Right kidney (tissue), 9 donors: ENCODE measurements around the gene TIMP1.

Experiments used
- DNase-seq: peaks from one replicate; pipeline ENCODE4 v3.0.0-alpha.2; 2016
- long read RNA-seq, 8 donors: transcript quantifications; one replicate each; lab custom pipeline, GENCODE V29; 2026

The TIMP1 gene
- long read RNA-seq, donor 1, transcript TIMP1-201 (6 exons, 892 nt): major isoform, 42 of 60 reads
- long read RNA-seq, donor 1, partial matches to known transcripts: 12 of 60 reads
- long read RNA-seq, donor 1, other reads (novel, unspliced or antisense): 0 of 60 reads
- long read RNA-seq, donor 2, transcript TIMP1-201 (6 exons, 892 nt): major isoform, 27 of 42 reads
- long read RNA-seq, donor 2, partial matches to known transcripts: 13 of 42 reads
- long read RNA-seq, donor 2, other reads (novel, unspliced or antisense): 0 of 42 reads
- long read RNA-seq, donor 3, transcript TIMP1-201 (6 exons, 892 nt): major isoform, 33 of 44 reads
- long read RNA-seq, donor 3, partial matches to known transcripts: 7 of 44 reads
- long read RNA-seq, donor 3, other reads (novel, unspliced or antisense): 0 of 44 reads
- long read RNA-seq, donor 4, transcript TIMP1-201 (6 exons, 892 nt): major isoform, 41 of 53 reads
- long read RNA-seq, donor 4, partial matches to known transcripts: 10 of 53 reads
- long read RNA-seq, donor 4, other reads (novel, unspliced or antisense): 0 of 53 reads
- long read RNA-seq, donor 5, transcript TIMP1-201 (6 exons, 892 nt): major isoform, 42 of 57 reads
- long read RNA-seq, donor 5, partial matches to known transcripts: 13 of 57 reads
- long read RNA-seq, donor 5, other reads (novel, unspliced or antisense): 0 of 57 reads
- long read RNA-seq, donor 6, transcript TIMP1-201 (6 exons, 892 nt): major isoform, 47 of 71 reads
- long read RNA-seq, donor 6, partial matches to known transcripts: 22 of 71 reads
- long read RNA-seq, donor 6, other reads (novel, unspliced or antisense): 0 of 71 reads
- long read RNA-seq, donor 7, transcript TIMP1-201 (6 exons, 892 nt): major isoform, 79 of 118 reads
- long read RNA-seq, donor 7, partial matches to known transcripts: 31 of 118 reads
- long read RNA-seq, donor 7, other reads (novel, unspliced or antisense): 0 of 118 reads
- long read RNA-seq, donor 8, transcript TIMP1-201 (6 exons, 892 nt): major isoform, 38 of 45 reads
- long read RNA-seq, donor 8, partial matches to known transcripts: 6 of 45 reads
- long read RNA-seq, donor 8, other reads (novel, unspliced or antisense): 0 of 45 reads

DNA sequence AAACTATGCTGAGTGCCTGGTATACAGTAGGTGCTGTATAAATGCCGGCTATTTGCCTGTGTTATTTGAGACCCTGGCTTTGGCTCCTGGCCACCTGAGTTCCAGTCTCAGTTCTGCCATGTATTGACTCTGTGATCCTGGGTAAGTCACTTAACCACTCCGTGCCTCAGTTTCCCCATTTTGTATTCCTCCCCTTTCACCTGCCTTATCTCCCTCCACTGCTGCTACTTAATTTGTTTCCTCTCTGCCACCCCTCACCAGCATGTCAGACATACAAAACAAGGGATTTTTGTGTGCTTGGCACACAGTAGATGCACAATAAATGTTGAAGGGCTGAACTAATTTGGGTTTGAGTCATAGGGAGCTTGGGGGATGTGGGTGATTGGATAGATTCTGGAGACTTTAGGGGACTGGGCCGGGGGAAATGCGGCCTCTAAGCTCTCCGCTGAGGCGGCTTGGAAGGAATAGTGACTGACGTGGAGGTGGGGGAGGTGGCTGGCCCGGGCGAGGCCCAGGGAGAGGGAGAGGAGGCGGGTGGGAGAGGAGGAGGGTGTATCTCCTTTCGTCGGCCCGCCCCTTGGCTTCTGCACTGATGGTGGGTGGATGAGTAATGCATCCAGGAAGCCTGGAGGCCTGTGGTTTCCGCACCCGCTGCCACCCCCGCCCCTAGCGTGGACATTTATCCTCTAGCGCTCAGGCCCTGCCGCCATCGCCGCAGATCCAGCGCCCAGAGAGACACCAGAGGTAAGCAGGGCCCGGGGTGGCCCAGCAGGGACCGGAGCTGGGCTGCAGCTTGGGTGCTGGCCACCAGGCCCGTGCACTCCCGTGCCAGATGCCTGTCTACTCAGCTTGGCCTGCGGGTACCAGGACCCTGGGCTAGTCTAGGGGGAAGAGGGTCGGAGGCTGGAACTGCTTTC, at the start of gene TIMP1:
Gene TIMP1, plus strand, starts transcription at position 706 of the 917 bp plus-strand sequence. CDS start 980 bp downstream, outside the sequence.
- peak; percentile 66 for DNase-seq

DNA sequence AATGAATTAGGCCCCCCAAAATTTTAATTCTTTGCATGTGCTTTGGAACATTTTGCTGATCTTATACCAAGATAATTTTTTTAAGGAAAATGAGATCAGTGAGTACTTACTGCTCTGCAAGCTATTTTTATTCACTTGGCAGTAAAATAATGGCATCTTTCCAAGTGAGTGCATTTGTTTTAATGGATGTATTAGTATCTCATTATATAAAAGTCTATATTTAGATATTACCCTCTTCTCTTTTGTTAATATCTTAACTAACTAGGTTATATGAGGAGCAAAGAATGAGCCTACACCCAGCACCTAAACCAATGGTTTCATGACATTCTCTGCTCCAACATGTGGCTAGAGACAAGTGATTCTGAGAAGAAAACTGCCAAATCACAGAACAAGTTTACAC, 42.4 kb upstream of the TIMP1 start:
- no peak for DNase-seq

DNA sequence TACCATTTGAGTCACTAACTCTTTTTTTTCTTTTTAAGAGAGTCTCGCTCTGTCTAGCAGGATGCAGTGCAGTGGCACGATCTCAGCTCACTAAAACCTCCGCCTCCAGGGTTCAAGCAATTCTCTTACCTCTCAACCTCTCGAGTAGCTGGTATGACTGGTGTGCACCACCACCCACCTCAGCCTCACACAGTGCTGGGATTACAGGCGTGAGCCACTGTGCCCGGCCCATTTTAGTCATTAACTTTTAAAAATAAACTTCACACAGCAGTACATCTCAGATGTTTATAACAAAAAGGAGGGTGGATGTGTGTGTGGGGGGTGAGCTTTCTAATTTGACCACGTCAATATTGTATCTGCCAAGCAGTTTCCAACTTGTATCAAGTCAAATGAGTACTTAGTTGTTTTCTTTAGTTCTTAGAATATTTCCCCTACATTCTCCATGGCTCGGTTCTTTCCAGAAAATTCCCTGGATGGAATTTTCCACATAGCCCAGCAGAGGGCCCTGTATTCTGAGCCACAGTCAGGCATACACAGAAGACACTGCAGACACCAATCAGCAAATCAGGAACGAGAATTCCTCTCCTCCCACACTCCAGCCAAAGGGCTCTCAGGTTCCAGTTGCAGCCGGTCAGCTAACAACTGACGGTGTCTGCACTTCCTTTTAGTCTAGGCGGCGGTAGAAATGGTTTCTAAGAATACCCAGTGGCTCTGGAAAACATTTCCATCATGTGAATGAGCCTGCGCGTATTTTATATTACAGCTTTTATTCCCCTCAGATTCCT, 41.3 kb upstream of the TIMP1 start:
- DNase-seq: peak; percentile 31

DNA sequence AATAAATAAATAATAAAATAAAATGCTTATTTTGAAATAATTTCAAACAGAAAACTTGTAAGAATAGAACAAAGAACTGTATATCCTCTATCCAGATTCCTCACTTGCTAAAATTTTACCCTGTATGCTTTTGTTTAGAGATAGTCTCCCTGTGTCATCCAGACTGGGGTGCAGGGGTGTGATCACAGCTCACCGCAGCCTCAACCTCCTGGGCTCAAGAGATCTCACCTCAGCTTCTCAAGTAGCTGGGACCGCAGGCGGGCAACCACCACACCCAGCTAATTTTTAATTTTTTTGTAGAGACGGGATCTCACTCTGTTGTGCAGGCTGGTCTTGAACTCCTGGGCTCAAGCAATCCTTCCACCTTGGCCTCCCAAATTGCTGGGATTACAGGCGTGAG, 38.7 kb upstream of the TIMP1 start:
- no peak for DNase-seq

DNA sequence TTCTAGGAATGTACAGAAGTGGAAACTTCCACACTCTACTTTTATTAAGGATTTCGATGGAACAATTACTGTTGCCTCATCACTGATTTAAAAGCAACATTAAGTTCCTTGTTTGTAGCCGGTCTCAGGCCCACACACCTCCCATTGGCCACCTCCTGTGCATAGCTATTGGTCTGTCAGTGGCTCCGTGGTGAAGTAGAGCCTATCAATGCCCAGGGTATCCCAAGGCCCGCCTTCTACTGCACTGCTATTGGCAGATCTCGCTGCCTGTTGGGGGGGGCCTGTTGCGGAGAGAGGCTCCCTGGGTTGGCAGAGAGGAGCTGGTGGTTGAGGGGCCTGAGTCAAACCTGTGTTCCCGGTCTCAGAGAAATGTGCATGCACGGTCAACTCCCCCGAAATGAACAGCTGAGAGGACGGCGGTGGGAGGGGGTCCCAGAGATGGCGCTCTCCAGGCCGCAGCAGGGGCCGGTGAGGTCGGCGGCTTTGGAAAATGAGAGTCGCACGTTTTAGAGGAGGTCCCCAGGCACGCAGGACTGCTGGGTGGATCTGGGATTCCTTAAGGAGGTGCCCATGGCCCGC, 26.1 kb upstream of the TIMP1 start:
- peak; percentile 79 for DNase-seq

DNA sequence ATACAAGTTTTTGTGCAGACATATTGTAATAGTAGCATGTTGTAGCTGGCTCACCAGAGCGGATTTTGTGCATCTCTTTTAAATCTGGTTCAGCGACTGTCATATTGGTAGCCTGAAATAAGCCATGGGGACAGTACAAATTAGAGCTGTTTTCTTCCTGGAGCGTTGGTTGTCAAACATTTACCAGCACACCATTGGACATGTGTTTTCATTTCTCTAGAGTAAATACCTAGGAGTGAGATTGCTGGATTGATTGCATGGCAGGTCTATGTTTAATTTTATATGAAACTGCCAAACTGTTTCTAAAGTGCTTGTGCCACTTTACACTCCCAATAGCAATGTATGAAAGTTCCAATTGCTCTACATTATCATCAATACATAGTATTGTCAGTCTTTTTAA, 23.8 kb upstream of the TIMP1 start:
- no peak for DNase-seq

DNA sequence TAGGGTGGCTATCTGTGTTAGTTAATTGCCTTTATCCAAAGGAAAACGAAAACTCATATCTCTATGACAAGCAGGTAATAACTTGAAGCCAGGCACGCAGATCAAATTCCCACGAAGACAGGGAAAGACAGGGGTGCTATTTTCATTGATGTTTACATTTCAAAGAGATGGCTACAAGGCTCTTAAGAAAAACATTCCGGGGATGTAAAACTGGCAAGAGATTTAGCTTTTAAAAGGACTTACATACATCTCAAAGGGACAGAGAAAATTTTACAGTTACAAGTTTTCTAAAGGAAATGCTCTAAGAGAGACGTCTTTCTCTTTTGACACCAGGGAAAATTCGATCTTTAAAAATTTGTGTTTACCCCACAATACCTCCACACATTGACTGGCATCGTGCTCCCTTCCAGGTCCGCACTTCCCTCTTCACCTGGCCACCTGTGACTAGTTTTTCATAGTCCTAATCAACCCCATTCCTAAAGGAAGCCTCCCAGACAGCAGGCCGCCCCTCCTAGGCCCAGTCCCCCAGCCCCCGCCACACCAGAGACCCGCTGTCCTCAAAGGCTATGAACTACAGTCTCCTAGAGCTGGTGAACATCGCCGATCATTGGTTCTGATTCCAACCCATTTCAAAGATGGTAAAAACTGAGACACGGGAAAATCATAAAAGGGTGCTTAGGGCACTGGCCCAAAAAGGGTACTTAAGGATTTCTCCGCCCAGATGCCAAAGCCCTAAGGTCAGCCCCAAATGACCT, 21.9 kb upstream of the TIMP1 start:
- DNase-seq: no peak

DNA sequence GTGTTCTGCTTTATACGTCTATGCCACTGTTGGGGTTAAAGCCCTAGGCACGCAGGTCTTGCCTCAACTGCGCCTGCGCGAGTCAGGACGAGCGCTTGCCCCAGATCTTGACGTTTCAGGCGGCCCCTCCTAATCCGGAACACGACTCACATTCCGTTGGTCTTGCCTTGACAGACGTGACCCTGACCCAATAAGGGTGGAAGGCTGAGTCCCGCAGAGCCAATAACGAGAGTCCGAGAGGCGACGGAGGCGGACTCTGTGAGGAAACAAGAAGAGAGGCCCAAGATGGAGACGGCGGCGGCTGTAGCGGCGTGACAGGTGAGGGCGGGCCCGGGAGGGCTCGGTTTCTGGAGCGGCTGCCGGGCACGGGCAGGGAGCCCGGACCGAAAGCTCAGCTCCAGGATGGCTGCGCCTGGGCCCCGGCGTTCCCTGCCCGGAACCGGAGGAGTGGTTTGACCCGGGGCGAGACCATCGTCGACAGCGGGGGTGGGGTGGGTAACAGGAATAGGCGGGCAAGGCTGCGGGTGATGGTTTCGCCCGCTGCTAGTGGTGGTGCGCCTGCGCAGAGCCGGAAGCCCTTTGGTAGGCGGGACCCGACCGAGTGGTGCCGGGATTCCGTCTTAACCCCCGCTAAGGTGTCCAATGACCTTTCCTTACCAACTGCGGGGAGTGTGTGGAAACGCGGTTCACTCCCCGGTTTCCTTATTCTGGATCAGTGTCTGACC, 21.1 kb upstream of the TIMP1 start, which contains the start of gene ARAF:
Gene ARAF, plus strand, starts transcription at position 272 of the 725 bp plus-strand sequence. CDS start 1,763 bp downstream, outside the sequence.
- peak; percentile 93 for DNase-seq

DNA sequence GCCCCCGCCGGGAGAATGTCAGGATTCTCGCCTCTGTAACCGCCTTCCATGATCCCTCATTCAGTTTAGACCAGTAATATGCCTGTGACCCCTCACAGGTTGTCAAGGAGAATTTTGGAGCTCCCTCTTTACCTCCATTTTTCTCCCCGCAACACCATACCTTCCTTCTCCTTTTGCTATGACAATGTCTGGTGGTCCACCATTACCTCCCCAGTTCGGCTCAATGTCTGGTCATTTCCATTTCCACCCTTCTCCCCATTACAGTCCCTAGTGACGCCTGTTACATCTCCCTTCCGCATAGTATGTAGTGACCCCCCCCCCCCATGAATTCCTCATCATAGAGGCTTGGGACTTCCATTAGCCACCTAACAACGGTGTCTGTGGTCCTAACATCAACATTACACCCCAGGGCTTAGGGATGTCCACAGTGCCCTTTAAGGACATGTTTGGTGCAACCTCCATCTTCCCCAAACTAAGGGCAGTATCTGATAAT, 20.5 kb upstream of the TIMP1 start:
- DNase-seq: no peak

DNA sequence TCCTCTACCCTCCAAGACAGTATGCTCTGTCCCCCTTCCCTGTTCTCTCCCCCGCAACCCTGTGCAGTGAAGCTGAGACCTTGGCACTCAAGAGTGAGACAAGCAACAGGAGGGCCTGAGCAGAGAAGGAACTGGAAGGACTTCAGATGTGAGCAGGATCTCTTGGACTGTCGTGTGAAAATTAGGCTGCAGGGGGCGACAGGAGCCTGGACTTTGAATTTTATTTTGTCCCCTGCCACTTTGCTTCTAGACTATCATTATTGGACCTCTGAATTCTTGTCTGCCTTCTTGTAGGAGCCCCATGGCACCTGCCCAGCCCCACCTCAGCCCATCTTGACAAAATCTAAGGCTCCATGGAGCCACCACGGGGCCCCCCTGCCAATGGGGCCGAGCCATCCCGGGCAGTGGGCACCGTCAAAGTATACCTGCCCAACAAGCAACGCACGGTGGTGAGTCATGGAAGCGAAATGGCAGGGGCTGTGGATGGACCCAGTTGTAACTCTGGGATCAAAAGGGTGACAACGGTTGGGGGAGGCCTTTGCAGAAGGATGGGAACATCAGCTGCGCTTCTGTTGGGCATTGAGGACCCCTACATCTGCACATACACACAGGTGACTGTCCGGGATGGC, 19.5 kb upstream of the TIMP1 start:
- DNase-seq: no peak

DNA sequence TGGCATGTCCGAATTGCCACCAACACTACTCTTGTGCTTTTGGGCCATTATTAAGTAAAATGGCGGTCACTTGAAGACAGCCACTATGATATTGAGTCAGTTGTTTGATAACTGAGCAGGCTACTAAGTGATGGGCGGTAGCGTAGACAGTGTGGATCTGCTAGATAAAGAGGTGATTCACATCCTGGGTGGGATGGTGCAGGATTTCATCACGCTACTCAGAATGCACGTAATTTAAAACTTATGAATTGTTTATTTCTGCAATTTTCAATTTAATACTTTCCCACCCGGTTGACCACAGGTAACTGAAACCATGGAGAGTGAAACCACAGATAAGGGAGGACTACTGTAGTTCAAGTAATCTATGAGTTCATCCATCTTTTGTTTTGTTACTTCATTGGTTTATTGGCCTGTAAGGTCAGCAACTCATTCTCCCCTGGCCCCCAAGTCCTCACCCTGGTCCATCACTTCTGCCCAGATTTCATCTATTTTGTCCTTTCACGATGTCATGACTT, 18.4 kb upstream of the TIMP1 start:
- no peak for DNase-seq

DNA sequence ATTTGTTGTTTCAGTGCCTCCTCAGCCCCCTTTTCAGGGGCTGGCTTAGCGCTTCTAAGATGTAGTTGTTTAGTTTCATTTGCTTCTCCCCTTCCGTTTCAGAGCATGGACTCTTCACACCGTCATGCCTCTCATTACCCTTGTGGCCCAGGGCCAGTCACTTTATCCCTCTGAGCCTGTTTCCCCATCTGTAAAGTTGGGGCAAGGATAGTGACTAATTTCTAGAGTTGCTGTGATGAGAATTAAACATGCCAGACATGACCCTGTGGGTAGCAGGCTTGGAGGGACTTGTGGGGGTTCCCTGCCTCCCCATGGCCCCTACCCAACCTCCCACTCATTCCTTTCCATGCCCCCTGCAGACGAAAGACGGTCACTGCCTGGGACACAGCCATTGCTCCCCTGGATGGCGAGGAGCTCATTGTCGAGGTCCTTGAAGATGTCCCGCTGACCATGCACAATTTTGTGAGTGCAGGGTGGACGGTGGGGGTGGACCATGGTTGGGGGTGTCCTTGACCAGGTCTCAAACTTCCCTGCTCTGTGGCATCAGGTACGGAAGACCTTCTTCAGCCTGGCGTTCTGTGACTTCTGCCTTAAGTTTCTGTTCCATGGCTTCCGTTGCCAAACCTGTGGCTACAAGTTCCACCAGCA, 17.7 kb upstream of the TIMP1 start:
- no peak for DNase-seq

DNA sequence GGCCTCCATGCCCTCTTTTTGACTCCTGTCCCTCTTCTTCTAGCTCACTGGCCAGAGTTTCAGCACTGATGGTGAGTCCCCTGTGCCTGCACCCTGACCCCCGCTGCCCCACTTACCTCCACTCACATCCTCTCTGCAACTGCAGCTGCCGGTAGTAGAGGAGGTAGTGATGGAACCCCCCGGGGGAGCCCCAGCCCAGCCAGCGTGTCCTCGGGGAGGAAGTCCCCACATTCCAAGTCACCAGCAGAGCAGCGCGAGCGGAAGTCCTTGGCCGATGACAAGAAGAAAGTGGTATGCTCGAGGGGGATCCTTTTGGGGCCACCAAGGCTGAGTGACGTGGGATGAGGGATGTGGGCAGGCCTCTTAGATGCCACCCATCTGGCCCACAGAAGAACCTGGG, 15.4 kb upstream of the TIMP1 start:
- no peak for DNase-seq

DNA sequence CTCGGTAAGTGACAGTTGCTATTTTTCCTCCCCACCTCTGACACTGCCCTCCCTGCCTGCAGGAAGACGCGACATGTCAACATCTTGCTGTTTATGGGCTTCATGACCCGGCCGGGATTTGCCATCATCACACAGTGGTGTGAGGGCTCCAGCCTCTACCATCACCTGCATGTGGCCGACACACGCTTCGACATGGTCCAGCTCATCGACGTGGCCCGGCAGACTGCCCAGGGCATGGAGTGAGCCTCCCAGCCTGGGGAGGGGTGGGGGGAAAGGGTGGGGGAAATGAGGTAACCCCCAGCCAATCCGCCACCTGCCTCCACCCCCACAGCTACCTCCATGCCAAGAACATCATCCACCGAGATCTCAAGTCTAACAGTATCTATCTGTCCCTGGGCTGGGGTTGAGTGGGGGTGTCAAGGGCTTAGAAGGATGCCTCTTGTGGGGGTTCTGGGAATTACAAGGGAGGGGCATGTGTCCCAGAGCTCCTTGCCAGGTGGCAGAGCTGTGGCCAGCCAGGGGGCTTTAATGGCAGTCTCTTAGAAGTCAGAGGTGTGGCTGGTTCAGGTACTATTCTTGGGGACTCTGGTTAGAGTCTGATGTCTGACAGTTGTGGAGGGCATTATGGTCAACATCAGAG, 13.5 kb upstream of the TIMP1 start:
- no peak for DNase-seq

DNA sequence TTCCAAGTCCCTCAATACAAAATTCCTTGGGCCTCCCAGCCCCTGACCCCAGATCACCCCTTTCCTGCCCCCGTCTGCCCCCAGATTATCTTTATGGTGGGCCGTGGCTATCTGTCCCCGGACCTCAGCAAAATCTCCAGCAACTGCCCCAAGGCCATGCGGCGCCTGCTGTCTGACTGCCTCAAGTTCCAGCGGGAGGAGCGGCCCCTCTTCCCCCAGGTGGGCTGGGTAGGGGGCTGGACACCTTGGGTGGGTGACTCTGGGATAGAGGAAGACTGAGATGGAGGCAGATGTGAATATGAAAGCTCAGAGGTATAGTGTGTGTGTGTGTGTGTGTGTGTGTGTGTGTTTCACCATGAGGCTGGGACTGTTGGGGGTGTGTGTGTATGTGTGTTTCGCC, 11.4 kb upstream of the TIMP1 start:
- no peak for DNase-seq

DNA sequence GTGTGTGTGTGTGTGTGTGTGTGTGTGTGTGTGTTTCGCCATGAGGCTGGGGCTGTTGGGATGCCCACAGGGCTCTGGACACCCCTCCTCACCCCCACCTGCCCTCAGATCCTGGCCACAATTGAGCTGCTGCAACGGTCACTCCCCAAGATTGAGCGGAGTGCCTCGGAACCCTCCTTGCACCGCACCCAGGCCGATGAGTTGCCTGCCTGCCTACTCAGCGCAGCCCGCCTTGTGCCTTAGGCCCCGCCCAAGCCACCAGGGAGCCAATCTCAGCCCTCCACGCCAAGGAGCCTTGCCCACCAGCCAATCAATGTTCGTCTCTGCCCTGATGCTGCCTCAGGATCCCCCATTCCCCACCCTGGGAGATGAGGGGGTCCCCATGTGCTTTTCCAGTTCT, 11.0 kb upstream of the TIMP1 start:
- no peak for DNase-seq

DNA sequence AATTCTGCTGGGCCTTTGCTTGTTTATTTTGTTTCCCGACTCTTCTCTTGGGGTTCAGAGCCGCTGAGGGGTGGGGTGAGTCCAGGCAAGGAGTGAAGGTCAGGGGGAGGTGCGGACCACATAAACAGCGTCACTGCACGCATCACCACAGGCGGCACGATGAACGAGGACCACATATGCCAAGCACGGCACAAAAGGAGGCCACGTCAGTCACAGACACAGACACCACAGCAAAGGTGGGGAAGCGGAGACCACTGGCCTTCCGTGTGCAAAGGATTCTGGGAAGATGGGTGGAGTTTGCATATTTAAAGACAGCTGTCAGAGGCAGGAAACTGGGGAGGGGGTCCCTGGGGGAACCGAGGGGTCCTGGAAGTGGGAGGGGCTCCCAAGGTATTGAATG, 10.3 kb upstream of the TIMP1 start:
- DNase-seq: no peak
